HCT116 (cell line): ENCODE data around the gene ZNF146.

ENCODE experiments used
- POLR2A ChIP-seq: IDR thresholded peaks from 2 replicates; pipeline ENCODE4 v1.7.0; 2011; ENCODE audit warnings: borderline replicate concordance; ENCODE audit not compliant: insufficient read depth, insufficient read length; ENCODE audit errors: extremely low read depth
- POLR2AphosphoS5 ChIP-seq: IDR thresholded peaks from 2 replicates; pipeline ENCODE4 v1.6.1; 2011; ENCODE audit warnings: mild to moderate bottlenecking, low read depth, low read length, moderate library complexity
- RAD21 ChIP-seq: IDR thresholded peaks from 2 replicates; pipeline ENCODE4 v1.6.1; 2012; ENCODE audit warnings: low read depth, mild to moderate bottlenecking
- SIN3A ChIP-seq: IDR thresholded peaks from 2 replicates; pipeline ENCODE4 v1.6.1; 2012; ENCODE audit warnings: low read depth
- SP1 ChIP-seq: IDR thresholded peaks from 2 replicates; pipeline ENCODE4 v1.6.1; 2012; ENCODE audit warnings: low read depth
- YY1 ChIP-seq: IDR thresholded peaks from 2 replicates; pipeline ENCODE4 v1.6.1; 2011; ENCODE audit warnings: low read length, low read depth, moderate library complexity, mild to moderate bottlenecking; ENCODE audit not compliant: insufficient replicate concordance; ENCODE audit errors: extremely low read depth
- TF ChIP-seq, protein P1 (sequence below), 3 experiments: fragments of 200-600 bp in 1 of 3; sonication (generic) in 1 of 3; IDR thresholded peaks in 2 of 3; conservative IDR thresholded peaks in 1 of 3; 2 replicates each; pipeline ENCODE4 v1.5.1; 2012 to 2017; ENCODE audit warnings: low read depth in 2 of 3, low read length in 2 of 3, antibody characterized with exemption in 1 of 3, borderline replicate concordance in 1 of 3, control low read depth in 1 of 3, mild to moderate bottlenecking in 1 of 3, mixed read lengths in 1 of 3, mixed run types in 1 of 3, moderate library complexity in 1 of 3; ENCODE audit not compliant: insufficient read depth in 1 of 3

- TF ChIP-seq POLR2AphosphoS5 (no peak), POLR2A (no peak), SP1 (no peak), RAD21 (no peak), SIN3A (no peak), YY1 (no peak)
- TF ChIP-seq, protein P1, sequence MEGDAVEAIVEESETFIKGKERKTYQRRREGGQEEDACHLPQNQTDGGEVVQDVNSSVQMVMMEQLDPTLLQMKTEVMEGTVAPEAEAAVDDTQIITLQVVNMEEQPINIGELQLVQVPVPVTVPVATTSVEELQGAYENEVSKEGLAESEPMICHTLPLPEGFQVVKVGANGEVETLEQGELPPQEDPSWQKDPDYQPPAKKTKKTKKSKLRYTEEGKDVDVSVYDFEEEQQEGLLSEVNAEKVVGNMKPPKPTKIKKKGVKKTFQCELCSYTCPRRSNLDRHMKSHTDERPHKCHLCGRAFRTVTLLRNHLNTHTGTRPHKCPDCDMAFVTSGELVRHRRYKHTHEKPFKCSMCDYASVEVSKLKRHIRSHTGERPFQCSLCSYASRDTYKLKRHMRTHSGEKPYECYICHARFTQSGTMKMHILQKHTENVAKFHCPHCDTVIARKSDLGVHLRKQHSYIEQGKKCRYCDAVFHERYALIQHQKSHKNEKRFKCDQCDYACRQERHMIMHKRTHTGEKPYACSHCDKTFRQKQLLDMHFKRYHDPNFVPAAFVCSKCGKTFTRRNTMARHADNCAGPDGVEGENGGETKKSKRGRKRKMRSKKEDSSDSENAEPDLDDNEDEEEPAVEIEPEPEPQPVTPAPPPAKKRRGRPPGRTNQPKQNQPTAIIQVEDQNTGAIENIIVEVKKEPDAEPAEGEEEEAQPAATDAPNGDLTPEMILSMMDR (IDR thresholded peaks at IDR 0.05 in 2 of 3, conservative IDR thresholded peaks at IDR 0.05 in 1 of 3; ENCODE audit: borderline replicate concordance in 1 of 3, insufficient read depth in 1 of 3, low read depth in 2 of 3, low read length in 2 of 3), result no peak
These were observed 6.6 kb downstream of the ZNF146 start for GRCh38 chr19:36221474-36221873.
